BE2C (cell line): Measurements from ENCODE around the gene PRICKLE2.

Experiments used
- DNase-seq: peaks from one replicate; pipeline ENCODE4 v3.0.0-alpha.2; 2020
- H3K27me3 ChIP-seq: fragments of 250-450 bp; sonication (Bioruptor Pico); 2 replicates; pipeline ENCODE4 v1.5.1; 2020; ENCODE audit warnings: mild to moderate bottlenecking
- H3K36me3 ChIP-seq: fragments of 250-450 bp; sonication (Bioruptor Pico); 2 replicates; pipeline ENCODE4 v1.5.1; 2020; ENCODE audit warnings: mild to moderate bottlenecking
- H3K4me1 ChIP-seq: fragments of 250-450 bp; sonication (Bioruptor Pico); 2 replicates; pipeline ENCODE4 v1.5.1; 2020
- H3K4me3 ChIP-seq: 2 replicates; pipeline ENCODE4 v1.5.1; 2011; ENCODE audit warnings: low read depth, low read length
- H3K9me3 ChIP-seq: fragments of 250-450 bp; sonication (Bioruptor Pico); 2 replicates; pipeline ENCODE4 v1.5.1; 2020
- CTCF ChIP-seq: IDR thresholded peaks from 2 replicates; pipeline ENCODE4 v1.5.1; 2012; ENCODE audit warnings: mild to moderate bottlenecking, low read depth, low read length

The PRICKLE2 gene

GRCh38 chr3:64255741-64256340, 30.6 kb upstream of the PRICKLE2 start:
- Histone ChIP-seq H3K27me3 (no peaks in the 10 kb centered on the region), H3K4me3 (no peak overlapping the region), H3K4me1 (no peaks in the 10 kb centered on the region), H3K36me3 (no peaks in the 10 kb centered on the region), H3K9me3 (no peaks in the 10 kb centered on the region)
- no peak for TF ChIP-seq CTCF
- DNase-seq: no peak

GRCh38 chr3:64254443-64254842, 29.2 kb upstream of the PRICKLE2 start:
- DNase-seq: no peak

GRCh38 chr3:64253689-64254088, 28.4 kb upstream of the PRICKLE2 start:
- no peaks in the 10 kb centered on the region for H3K4me1 ChIP-seq
- no peak for DNase-seq
- H3K4me3 ChIP-seq: no peak overlapping the region
- no peaks in the 10 kb centered on the region for H3K36me3 ChIP-seq
- no peaks in the 10 kb centered on the region for H3K27me3 ChIP-seq
- no peaks in the 10 kb centered on the region for H3K9me3 ChIP-seq
- no peak for TF ChIP-seq CTCF

More at GRCh38 chr3:64254443-64254842, 29.2 kb upstream of the PRICKLE2 start:
- no peaks in the 10 kb centered on the region for H3K4me1 ChIP-seq
- TF ChIP-seq CTCF: no peak
- no peaks in the 10 kb centered on the region for H3K27me3 ChIP-seq
- no peaks in the 10 kb centered on the region for H3K36me3 ChIP-seq
- no peaks in the 10 kb centered on the region for H3K9me3 ChIP-seq
- H3K4me3 ChIP-seq: no peak overlapping the region

GRCh38 chr3:64251019-64251418, 25.8 kb upstream of the PRICKLE2 start:
- H3K9me3 ChIP-seq: no peaks in the 10 kb centered on the region
- no peaks in the 10 kb centered on the region for H3K36me3 ChIP-seq
- no peak for TF ChIP-seq CTCF
- H3K27me3 ChIP-seq: no peaks in the 10 kb centered on the region
- H3K4me3 ChIP-seq: no peak overlapping the region
- no peak for DNase-seq
- no peaks in the 10 kb centered on the region for H3K4me1 ChIP-seq

- Histone ChIP-seq H3K27me3 (no peaks in the 10 kb centered on the region), H3K4me1 (no peaks in the 10 kb centered on the region), H3K9me3 (no peaks in the 10 kb centered on the region), H3K36me3 (no peaks in the 10 kb centered on the region), H3K4me3 (no peak overlapping the region)
- no peak for TF ChIP-seq CTCF
- no peak for DNase-seq
Measured at GRCh38 chr3:64247991-64248646, 22.9 kb upstream of the PRICKLE2 start.
